PC-9 (cell line): ENCODE results near the gene RFTN1.

Source experiments
- EZH2 ChIP-seq: fragments of 200-600 bp; sonication (generic); IDR thresholded peaks from 2 replicates; pipeline ENCODE4 v1.8.0; 2017; ENCODE audit warnings: antibody characterized with exemption, low read depth
- TF ChIP-seq, protein P1 (sequence below): fragments of 200-600 bp; sonication (generic); conservative IDR thresholded peaks from 2 replicates; pipeline ENCODE4 v1.6.1; 2017; ENCODE audit warnings: mixed run types, antibody characterized with exemption, mild to moderate bottlenecking, moderate library complexity

DNA sequence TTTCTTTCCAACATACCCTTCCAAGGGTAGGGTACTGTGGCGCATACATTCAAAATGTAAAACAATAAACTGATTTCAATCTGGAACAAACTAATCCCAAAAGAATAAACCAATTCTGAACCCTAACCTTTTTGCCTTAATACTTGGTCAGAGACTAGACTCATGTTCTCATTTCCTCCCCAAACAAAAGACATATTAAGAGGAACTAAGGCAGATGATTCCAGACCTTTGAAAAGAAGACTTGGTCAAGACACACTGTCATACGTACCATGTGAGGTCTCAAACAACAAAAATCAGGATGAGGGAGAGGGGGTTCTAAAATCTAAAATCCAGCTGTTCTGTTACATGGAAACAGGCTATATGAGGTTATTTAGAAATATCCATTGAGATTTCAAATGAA lies 102.1 kb downstream of the RFTN1 start:
- TF ChIP-seq, protein P1, sequence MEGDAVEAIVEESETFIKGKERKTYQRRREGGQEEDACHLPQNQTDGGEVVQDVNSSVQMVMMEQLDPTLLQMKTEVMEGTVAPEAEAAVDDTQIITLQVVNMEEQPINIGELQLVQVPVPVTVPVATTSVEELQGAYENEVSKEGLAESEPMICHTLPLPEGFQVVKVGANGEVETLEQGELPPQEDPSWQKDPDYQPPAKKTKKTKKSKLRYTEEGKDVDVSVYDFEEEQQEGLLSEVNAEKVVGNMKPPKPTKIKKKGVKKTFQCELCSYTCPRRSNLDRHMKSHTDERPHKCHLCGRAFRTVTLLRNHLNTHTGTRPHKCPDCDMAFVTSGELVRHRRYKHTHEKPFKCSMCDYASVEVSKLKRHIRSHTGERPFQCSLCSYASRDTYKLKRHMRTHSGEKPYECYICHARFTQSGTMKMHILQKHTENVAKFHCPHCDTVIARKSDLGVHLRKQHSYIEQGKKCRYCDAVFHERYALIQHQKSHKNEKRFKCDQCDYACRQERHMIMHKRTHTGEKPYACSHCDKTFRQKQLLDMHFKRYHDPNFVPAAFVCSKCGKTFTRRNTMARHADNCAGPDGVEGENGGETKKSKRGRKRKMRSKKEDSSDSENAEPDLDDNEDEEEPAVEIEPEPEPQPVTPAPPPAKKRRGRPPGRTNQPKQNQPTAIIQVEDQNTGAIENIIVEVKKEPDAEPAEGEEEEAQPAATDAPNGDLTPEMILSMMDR = no peak
- no peak for TF ChIP-seq EZH2
